ENCODE results near the gene IDH3A.

The IDH3A gene

DNA sequence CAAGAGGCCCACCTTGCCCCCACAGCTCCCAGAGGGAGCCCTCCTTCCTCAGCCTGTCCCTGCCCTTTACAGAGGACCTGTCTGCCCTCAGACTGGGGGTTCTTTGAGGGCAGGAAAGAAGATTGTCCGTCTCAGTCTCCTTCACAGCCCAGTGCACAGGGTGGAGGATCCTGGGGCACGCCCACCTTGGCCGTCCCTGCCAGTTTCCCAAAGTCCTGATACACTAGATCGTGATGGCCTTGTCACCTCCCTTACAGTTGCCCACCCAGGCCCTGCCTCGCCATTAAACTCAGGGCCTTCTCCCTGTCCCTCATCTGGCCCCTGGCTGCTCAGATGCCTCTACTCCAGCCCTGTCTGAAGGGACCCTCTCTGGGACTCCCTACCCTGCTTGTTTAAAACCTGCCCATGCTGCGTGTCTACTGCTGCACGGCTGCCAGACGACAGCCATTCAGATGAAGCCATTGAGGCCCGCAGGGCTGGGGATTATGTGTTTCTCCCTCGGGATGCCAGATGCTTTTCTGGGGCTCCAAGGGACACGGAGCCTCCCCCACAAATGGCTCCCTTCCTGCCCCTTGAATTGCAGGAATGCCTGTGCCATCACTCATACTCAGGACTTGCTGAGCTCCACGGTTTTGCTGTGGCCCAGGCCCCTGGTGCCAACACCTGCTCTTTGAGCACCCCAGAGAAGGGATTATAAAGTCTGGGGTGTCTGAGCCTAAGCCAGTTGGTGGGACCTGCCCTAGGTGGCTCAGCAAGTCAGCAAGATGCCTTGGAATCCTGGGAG lies 57.4 kb downstream of the IDH3A start:
- peaks cover 5% of the 10 kb centered on the region for H3K27me3 ChIP-seq (ENCODE audit: insufficient read depth, low read length)
- no peak overlapping the region for H2AFZ ChIP-seq (ENCODE audit: low read depth, low read length)
- no peak overlapping the region for H3K4me3 ChIP-seq (ENCODE audit: low read length)
- H3K9me3 ChIP-seq (ENCODE audit: low read length) = no peaks in the 10 kb centered on the region
- peaks cover 6% of the 10 kb centered on the region for H3K4me1 ChIP-seq (ENCODE audit: insufficient read depth, low read length)
- no peaks in the 10 kb centered on the region for H3K36me3 ChIP-seq (ENCODE audit: insufficient read depth, low read length)

DNA sequence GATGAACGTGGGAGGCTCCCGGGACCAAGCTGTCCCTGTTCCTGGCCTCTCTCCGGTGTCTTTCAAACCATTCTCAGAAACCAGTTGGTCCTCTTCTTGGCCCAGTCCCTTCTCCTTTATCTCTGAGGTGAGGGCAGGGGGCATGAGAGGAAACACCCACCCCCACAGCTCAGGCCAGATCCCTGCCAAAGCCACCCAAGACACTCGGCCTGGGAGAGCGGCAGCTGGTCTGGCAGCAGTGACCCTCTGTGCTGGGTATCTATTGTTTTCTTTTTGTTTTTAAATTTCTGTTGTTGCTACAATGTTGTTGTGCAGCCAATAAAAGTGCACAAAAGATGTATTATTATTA lies 57.9 kb downstream of the IDH3A start:
- Histone ChIP-seq H2AFZ (ENCODE audit: low read depth, low read length) (no peak overlapping the region), H3K4me1 (ENCODE audit: insufficient read depth, low read length) (peaks cover 6% of the 10 kb centered on the region), H3K9me3 (ENCODE audit: low read length) (no peaks in the 10 kb centered on the region), H3K36me3 (ENCODE audit: insufficient read depth, low read length) (no peaks in the 10 kb centered on the region), H3K4me3 (ENCODE audit: low read length) (no peak overlapping the region), H3K27me3 (ENCODE audit: insufficient read depth, low read length) (peaks cover 5% of the 10 kb centered on the region)

DNA sequence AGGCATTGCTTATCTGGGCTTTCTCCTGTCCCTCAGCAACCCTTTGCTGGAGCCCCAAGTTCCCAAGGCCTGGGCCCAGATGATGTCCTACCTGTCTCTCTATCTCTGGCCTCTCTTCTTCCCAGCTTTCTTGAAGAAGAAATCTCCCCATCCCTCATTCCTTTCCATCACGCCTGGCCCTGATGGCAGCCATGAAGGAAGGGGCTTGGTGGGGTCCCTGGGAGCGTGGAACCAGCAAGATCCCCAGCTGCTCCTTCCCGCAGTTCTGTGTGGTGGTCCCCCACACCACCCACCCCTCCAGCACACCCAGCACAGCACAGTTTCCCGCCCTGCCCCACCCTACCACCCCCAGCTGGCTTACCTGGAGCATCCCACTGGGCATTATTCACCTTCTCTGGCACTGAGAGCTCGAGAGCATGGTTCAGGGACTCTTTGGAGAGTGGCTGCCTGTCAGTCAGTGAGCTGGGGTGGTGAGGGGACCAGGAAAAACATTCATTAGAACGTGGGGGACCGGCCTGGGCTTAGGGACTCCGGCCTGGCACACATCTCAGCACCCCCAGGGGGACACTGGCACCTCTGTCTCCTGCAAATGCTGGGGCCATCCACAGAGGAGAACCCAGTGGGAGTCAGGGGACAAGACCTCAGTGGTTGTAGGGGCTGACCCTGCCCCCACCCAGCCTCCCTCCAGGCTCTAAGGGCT lies 58.6 kb downstream of the IDH3A start:
- H2AFZ ChIP-seq (ENCODE audit: low read depth, low read length) = no peak overlapping the region
- H3K9me3 ChIP-seq (ENCODE audit: low read length) = no peaks in the 10 kb centered on the region
- H3K27me3 ChIP-seq (ENCODE audit: insufficient read depth, low read length) = peaks cover 5% of the 10 kb centered on the region
- H3K36me3 ChIP-seq (ENCODE audit: insufficient read depth, low read length) = no peaks in the 10 kb centered on the region
- no peak overlapping the region for H3K4me3 ChIP-seq (ENCODE audit: low read length)
- H3K4me1 ChIP-seq (ENCODE audit: insufficient read depth, low read length) = peaks cover 6% of the 10 kb centered on the region

DNA sequence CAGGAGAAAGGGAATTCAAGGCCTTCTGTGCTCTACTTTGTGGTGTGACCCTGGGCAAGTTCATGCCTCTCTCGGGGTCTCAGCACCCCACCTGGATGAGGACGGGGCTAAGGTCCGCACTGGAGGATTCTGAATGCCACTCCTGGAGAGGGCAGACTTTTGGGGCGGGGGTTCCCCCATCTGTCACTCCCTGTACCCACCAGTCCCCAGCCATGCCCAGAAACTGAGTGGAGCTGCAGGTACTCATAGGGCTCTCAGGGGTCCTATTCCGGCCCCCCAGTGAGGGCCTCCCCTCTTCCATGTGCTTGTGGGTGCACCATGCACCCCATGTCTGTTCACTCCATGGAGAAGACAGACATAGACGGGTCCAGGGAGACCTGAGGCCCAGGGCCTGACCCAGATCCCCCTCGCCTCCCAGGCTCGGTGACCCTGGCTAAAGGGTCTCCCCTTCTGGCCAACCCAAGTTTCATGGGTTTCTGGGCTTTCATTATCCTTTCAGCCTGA lies 59.2 kb downstream of the IDH3A start:
- Histone ChIP-seq H3K27me3 (ENCODE audit: insufficient read depth, low read length) (no peaks in the 10 kb centered on the region), H3K4me3 (ENCODE audit: low read length) (no peak overlapping the region), H3K9me3 (ENCODE audit: low read length) (no peaks in the 10 kb centered on the region), H2AFZ (ENCODE audit: low read depth, low read length) (no peak overlapping the region), H3K36me3 (ENCODE audit: insufficient read depth, low read length) (no peaks in the 10 kb centered on the region), H3K4me1 (ENCODE audit: insufficient read depth, low read length) (peaks cover 6% of the 10 kb centered on the region)

DNA sequence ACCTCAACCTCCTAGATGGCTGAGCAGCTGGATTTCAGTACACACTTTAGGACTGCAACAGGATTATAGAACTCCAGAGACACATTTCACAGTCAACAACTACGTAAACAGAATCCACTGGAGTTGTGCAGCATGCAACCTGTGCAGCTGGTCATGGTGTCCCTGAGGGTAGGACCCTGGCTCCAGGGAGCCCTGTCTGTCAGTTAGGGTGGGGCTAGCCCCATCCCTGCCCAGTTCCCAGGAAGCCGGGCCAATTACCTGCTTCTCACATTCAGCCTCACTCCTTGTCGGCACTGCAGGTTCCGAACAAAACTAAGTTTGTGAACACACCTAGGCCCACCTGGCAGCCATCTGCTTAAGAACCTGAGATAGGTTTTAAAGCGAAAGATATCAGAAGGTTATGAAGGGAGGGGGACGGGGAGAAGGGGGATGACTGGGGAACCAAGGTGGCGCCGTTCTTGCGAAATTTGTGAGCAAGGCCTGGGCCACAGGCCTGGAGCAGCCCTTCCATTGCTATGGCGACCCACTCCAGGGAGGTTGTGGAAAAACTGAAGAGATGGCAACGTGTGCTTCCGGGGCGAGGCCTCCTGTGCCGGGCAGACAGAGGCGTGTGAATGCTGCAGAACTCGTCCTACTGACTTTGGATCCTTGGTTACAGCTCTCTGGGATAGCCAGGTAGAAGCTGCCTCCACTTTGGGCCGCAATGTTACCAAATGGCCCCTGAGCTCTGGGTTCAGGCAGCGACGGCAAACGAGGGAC lies 59.9 kb downstream of the IDH3A start:
- H3K9me3 ChIP-seq (ENCODE audit: low read length) = no peaks in the 10 kb centered on the region
- no peaks in the 10 kb centered on the region for H3K27me3 ChIP-seq (ENCODE audit: insufficient read depth, low read length)
- H2AFZ ChIP-seq (ENCODE audit: low read depth, low read length) = no peak overlapping the region
- H3K4me1 ChIP-seq (ENCODE audit: insufficient read depth, low read length) = peaks cover 6% of the 10 kb centered on the region
- H3K4me3 ChIP-seq (ENCODE audit: low read length) = no peak overlapping the region
- H3K36me3 ChIP-seq (ENCODE audit: insufficient read depth, low read length) = no peaks in the 10 kb centered on the region

DNA sequence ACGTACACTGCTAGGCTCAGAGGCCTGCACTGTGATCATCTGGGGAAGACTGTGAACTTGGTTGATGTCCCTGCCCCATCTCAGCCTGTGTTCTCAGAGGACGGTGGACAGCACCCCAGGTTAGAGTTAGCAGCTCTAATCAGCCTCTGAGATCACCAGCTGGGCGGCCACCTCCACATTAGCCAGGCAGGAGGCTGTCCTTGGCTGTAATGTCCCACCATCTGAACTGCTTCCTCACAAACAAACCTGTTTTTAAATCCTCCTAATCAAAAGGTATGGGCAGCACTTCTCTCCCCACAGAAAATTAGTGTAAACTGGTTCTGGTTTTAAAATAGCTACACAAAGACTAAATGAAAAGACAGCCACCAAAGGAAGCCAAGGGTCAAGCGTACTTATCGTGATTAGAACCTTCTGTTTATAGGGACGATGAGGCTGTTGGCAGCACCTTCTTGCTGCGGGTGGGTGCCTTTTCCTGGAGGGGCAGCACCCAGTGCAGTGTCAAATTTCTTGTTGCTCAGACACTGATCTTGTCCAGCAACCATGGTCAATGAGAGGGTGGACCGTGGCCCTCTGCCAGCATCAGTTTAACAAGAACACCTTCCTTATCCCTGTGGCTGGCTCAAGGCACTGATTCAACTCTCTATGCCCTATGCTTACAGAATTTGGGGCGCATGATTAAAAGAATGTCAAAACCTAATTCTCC lies 60.6 kb downstream of the IDH3A start:
- H2AFZ ChIP-seq (ENCODE audit: low read depth, low read length) = no peak overlapping the region
- no peaks in the 10 kb centered on the region for H3K27me3 ChIP-seq (ENCODE audit: insufficient read depth, low read length)
- H3K4me1 ChIP-seq (ENCODE audit: insufficient read depth, low read length) = peaks cover 6% of the 10 kb centered on the region
- no peaks in the 10 kb centered on the region for H3K36me3 ChIP-seq (ENCODE audit: insufficient read depth, low read length)
- H3K9me3 ChIP-seq (ENCODE audit: low read length) = no peaks in the 10 kb centered on the region
- H3K4me3 ChIP-seq (ENCODE audit: low read length) = no peak overlapping the region

DNA sequence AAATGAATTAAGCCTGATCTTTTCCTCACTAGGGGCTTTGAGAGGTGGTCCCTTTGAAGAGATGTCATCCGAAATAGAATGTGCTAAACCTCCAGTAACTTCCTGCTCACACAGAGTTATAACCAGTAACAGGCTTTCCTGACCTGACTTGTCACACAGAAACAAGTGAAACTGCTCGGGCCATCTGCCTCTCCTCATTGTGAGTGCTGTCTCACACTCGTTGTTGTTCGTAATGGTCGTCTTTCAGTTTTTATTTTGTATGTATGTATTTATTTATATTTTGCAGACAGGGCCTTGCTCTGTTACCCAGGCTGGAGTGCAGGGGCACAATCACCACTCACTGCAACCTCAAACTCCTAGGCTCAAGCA lies 61.2 kb downstream of the IDH3A start:
- peaks cover 6% of the 10 kb centered on the region for H3K4me1 ChIP-seq (ENCODE audit: insufficient read depth, low read length)
- no peak overlapping the region for H2AFZ ChIP-seq (ENCODE audit: low read depth, low read length)
- H3K36me3 ChIP-seq (ENCODE audit: insufficient read depth, low read length) = no peaks in the 10 kb centered on the region
- H3K27me3 ChIP-seq (ENCODE audit: insufficient read depth, low read length) = no peaks in the 10 kb centered on the region
- H3K9me3 ChIP-seq (ENCODE audit: low read length) = no peaks in the 10 kb centered on the region
- no peak overlapping the region for H3K4me3 ChIP-seq (ENCODE audit: low read length)

DNA sequence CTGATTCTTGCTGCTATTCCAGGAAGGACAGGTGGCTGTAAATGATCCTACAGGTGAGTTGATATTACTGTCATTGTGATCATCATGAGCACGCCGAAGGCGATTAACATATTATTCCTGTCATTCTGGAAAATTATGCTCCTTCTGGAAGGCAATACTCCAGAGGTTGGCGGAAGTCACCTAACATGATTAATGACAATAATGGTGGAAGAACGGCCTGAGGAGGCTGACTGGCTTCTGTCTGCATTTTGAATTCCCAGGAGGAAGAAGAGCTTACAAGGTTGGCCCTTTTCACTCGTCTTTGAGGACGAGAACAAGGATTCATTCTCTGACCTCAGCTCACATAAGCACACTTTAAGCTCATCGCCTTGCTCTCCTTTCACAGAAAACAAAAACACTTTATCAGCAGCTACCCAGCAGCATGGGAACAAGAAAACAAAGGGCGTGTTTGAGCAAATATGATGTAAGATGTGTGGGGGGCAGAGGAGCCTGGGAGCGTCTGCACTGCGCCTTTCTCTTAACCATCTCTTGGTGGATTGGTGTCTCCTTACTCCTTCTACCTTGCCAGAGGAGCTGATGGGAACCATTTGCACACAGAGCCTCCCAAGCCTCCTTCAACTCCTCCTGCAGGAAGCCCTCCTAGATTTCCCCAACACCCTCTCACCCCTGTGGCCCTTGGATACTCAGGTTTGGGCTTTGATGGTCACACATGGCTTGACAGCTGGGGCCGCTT lies 62.2 kb downstream of the IDH3A start:
- H3K9me3 ChIP-seq (ENCODE audit: low read length) = no peaks in the 10 kb centered on the region
- H3K27me3 ChIP-seq (ENCODE audit: insufficient read depth, low read length) = no peaks in the 10 kb centered on the region
- peaks cover 6% of the 10 kb centered on the region for H3K4me1 ChIP-seq (ENCODE audit: insufficient read depth, low read length)
- H3K36me3 ChIP-seq (ENCODE audit: insufficient read depth, low read length) = no peaks in the 10 kb centered on the region
- H2AFZ ChIP-seq (ENCODE audit: low read depth, low read length) = no peak overlapping the region
- H3K4me3 ChIP-seq (ENCODE audit: low read length) = no peak overlapping the region

DNA sequence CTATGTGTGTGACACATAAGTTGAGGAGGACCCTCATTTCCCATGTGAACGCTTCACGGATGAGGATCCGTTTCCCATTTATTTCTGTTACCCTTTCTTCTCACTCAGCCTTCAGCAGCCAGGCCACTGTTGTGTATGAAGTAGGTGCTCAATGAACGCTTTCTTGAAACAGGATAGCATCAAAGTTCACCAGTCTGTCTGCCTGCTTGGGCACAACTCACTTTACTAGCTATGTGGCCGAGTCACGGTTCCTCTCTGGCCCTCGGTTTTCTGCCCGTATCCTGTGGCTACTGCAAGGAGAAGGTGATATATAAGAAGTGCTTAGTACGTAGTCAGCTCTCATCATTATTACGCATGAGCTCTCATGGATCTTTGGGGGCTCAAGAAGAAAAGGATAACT lies 62.8 kb downstream of the IDH3A start:
- Histone ChIP-seq H2AFZ (ENCODE audit: low read depth, low read length) (no peak overlapping the region), H3K27me3 (ENCODE audit: insufficient read depth, low read length) (no peaks in the 10 kb centered on the region), H3K4me3 (ENCODE audit: low read length) (no peak overlapping the region), H3K4me1 (ENCODE audit: insufficient read depth, low read length) (peaks cover 1% of the 10 kb centered on the region), H3K36me3 (ENCODE audit: insufficient read depth, low read length) (no peaks in the 10 kb centered on the region), H3K9me3 (ENCODE audit: low read length) (no peaks in the 10 kb centered on the region)

DNA sequence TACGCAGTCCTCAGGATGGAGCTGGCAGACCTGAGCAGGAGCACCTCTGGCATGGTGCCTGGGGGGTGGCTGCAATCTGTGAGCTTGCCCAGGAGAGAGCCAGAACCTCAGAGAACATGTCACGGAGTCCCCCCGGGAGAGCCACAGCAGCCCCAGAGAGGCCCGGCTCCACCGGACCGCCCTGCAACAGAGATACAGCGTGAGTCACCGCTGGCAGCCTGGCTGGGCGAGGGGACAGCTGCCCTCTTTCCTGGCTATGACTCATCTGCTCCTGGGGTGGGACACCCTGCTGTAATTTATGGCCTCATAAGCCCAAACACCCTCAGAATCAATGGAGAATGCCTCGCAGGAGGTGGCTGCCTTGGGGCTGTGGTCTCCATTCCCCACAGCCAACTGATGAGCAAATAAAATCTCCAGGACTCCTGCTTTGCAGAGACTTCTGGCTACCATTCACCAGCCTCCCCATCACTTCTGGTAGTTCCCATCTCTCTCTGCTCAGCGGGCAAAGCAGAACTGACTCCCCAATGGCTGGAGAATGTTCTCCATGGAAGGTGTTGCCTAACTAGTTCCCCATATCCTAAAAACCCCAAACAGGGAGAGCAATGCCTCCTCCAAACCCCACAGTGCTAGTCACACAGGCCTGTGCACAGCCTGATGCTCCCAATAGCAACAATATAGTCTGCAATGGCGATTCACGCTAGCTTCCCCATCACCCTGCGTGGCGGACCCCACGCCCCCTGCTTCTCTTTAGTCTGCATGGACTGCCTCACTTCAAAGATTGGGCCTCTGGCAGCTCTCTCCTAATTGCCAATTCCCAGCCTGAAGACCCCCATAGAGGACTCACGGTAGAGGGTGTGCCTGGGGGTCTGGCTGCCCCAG lies 63.6 kb downstream of the IDH3A start:
- H3K36me3 ChIP-seq (ENCODE audit: insufficient read depth, low read length) = no peaks in the 10 kb centered on the region
- no peak overlapping the region for H2AFZ ChIP-seq (ENCODE audit: low read depth, low read length)
- H3K27me3 ChIP-seq (ENCODE audit: insufficient read depth, low read length) = no peaks in the 10 kb centered on the region
- no peak overlapping the region for H3K4me3 ChIP-seq (ENCODE audit: low read length)
- peaks cover 3% of the 10 kb centered on the region for H3K9me3 ChIP-seq (ENCODE audit: low read length)
- no peaks in the 10 kb centered on the region for H3K4me1 ChIP-seq (ENCODE audit: insufficient read depth, low read length)

DNA sequence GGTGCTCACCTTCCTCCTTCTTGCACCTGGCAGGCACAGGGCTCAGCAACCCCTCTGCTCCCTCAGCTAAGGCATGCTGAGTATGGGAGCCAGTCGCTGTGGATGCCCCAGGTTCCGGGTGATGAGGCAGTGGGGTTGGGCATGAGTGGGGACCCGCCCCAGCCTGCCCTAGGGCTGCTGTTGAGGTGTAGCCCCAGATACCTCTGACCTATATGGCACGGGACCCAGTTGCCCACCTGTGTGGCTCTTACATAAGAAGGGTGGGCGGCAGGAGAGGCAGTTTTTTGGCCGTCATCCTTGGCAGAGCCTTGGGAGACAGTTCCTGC lies 64.2 kb downstream of the IDH3A start:
- no peaks in the 10 kb centered on the region for H3K36me3 ChIP-seq (ENCODE audit: insufficient read depth, low read length)
- no peaks in the 10 kb centered on the region for H3K27me3 ChIP-seq (ENCODE audit: insufficient read depth, low read length)
- H2AFZ ChIP-seq (ENCODE audit: low read depth, low read length) = no peak overlapping the region
- no peaks in the 10 kb centered on the region for H3K4me1 ChIP-seq (ENCODE audit: insufficient read depth, low read length)
- no peak overlapping the region for H3K4me3 ChIP-seq (ENCODE audit: low read length)
- peaks cover 3% of the 10 kb centered on the region for H3K9me3 ChIP-seq (ENCODE audit: low read length)

DNA sequence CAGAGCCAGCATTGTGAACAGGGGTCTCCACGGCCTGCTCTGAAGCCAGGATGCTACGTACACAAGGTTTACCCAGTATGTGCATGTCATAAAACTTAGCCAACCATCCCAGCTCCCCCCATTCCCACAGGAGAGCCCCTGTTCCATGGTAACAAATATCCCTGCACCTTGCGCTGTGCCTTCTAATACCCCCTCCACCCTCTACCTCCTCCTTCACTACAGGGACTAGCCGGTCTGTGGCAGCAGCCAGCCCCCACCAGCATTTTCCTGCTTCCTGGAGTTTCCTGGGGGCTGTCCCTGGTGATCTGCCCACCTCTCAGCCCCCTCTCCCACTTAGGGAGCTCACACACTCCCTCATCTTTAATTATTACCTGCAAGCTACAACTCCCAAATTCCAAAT lies 64.8 kb downstream of the IDH3A start:
- Histone ChIP-seq H3K4me1 (ENCODE audit: insufficient read depth, low read length) (no peaks in the 10 kb centered on the region), H2AFZ (ENCODE audit: low read depth, low read length) (no peak overlapping the region), H3K36me3 (ENCODE audit: insufficient read depth, low read length) (no peaks in the 10 kb centered on the region), H3K27me3 (ENCODE audit: insufficient read depth, low read length) (no peaks in the 10 kb centered on the region), H3K9me3 (ENCODE audit: low read length) (peaks cover 3% of the 10 kb centered on the region), H3K4me3 (ENCODE audit: low read length) (no peak overlapping the region)

Data from neuron (in vitro differentiated cells).